Endothelial cell (in vitro differentiated cells): Measurements from ENCODE around the gene PAM16. TPM values are rescaled to one million over a fixed set of nuclear protein-coding genes. Genes with fewer than 3 reads are reported as not detected.

Experiments
- DNase-seq: peaks from one replicate; pipeline ENCODE4 v3.0.0; 2021; ENCODE audit warnings: low spot score
- H3K27ac Mint-ChIP-seq: one replicate; pipeline ENCODE4 v1.8.0; 2021; ENCODE audit warnings: mixed read lengths, inconsistent platforms; ENCODE audit not compliant: unreplicated experiment
- H3K27me3 Mint-ChIP-seq: one replicate; pipeline ENCODE4 v1.8.0; 2021; ENCODE audit warnings: mild to moderate bottlenecking, moderate library complexity, mixed read lengths, inconsistent platforms; ENCODE audit not compliant: unreplicated experiment
- H3K36me3 Mint-ChIP-seq: one replicate; pipeline ENCODE4 v1.8.0; 2021; ENCODE audit warnings: mild to moderate bottlenecking, low read depth, mixed read lengths, inconsistent platforms; ENCODE audit not compliant: unreplicated experiment
- H3K4me1 Mint-ChIP-seq: one replicate; pipeline ENCODE4 v1.8.0; 2021; ENCODE audit warnings: mild to moderate bottlenecking, mixed read lengths, inconsistent platforms; ENCODE audit not compliant: unreplicated experiment
- H3K4me3 Mint-ChIP-seq: one replicate; pipeline ENCODE4 v1.8.0; 2021; ENCODE audit warnings: mild to moderate bottlenecking, mixed read lengths, inconsistent platforms; ENCODE audit not compliant: unreplicated experiment
- H3K9me3 Mint-ChIP-seq: one replicate; pipeline ENCODE4 v1.8.0; 2021; ENCODE audit warnings: mixed read lengths, inconsistent platforms; ENCODE audit not compliant: unreplicated experiment
- total RNA-seq: library from RNA; stranded (reverse); fragmentation: NEBNext Ultra II Directional; extraction: Animal tissue kit (Norgen Biotek cat#: 25700); gene quantifications from one replicate; pipeline ENCODE4 v1.2.1, GENCODE V29; 2021; ENCODE audit not compliant: unreplicated experiment
- TF ChIP-seq, protein P1 (sequence below): fragments of 200-600 bp; sonication (generic); IDR thresholded peaks from one replicate; pipeline ENCODE4 v1.5.0; 2021; ENCODE audit warnings: antibody characterized with exemption; ENCODE audit not compliant: unreplicated experiment

The PAM16 gene
- total RNA-seq, 1 donor from 2014 or later: 29.5 TPM

- DNase-seq: no peak
- Mint-ChIP-seq H3K27me3 (peaks cover 11% of the 10 kb centered on the region), H3K27ac (no peak overlapping the region), H3K4me1 (peaks cover 7% of the 10 kb centered on the region), H3K4me3 (no peak overlapping the region), H3K9me3 (no peaks in the 10 kb centered on the region), H3K36me3 (peaks cover 11% of the 10 kb centered on the region)
- TF ChIP-seq, protein P1, sequence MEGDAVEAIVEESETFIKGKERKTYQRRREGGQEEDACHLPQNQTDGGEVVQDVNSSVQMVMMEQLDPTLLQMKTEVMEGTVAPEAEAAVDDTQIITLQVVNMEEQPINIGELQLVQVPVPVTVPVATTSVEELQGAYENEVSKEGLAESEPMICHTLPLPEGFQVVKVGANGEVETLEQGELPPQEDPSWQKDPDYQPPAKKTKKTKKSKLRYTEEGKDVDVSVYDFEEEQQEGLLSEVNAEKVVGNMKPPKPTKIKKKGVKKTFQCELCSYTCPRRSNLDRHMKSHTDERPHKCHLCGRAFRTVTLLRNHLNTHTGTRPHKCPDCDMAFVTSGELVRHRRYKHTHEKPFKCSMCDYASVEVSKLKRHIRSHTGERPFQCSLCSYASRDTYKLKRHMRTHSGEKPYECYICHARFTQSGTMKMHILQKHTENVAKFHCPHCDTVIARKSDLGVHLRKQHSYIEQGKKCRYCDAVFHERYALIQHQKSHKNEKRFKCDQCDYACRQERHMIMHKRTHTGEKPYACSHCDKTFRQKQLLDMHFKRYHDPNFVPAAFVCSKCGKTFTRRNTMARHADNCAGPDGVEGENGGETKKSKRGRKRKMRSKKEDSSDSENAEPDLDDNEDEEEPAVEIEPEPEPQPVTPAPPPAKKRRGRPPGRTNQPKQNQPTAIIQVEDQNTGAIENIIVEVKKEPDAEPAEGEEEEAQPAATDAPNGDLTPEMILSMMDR: no peak
Observed at GRCh38 chr16:4392382-4393239, 41.5 kb upstream of the PAM16 start.

DNA sequence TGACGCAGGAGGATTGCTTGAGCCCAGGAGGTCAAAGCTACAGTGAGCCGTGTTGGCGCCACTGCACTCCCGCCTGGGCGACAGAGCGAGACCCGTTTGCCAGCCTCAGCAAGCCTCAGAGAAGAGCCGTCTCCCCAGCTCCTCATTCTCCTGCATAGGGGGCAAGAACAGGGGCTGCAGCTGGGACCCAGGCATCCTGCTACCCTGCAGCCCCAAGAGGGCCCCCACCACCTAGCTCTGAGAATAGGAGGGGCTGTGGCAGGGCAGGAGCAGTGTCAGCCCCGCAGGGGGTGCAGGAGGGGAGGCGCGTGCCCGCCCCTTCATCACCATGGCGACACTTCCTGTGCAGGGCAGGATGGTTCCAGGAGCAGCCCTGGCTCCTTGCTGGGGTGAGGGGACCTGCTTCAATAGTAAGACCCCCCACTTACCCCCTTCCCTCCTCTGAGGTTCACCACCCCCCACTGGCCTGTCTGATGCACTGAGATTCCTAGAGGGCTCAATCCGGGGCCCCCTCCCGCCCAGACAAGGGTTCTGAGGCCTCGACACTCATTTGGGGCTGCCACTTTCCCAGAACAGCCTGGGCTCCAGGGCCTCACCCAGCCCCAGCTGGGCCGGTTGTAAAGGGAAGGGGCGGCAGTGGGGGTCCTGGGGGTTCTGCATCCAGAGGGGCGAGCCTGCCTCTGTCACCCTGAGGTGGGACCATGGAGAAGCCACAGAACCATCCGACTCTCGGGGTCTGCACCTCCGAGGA is 40.7 kb upstream of the PAM16 start:
- H3K4me3 Mint-ChIP-seq: no peak overlapping the region
- H3K9me3 Mint-ChIP-seq: no peaks in the 10 kb centered on the region
- peaks cover 11% of the 10 kb centered on the region for H3K36me3 Mint-ChIP-seq
- no peak for DNase-seq
- peaks cover 13% of the 10 kb centered on the region for H3K27me3 Mint-ChIP-seq
- peaks cover 7% of the 10 kb centered on the region for H3K4me1 Mint-ChIP-seq
- TF ChIP-seq, protein P1: no peak
- no peak overlapping the region for H3K27ac Mint-ChIP-seq

- no peak overlapping the region for H3K4me3 Mint-ChIP-seq
- H3K27ac Mint-ChIP-seq: no peak overlapping the region
- TF ChIP-seq, protein P1: no peak
- H3K36me3 Mint-ChIP-seq: peaks cover 8% of the 10 kb centered on the region
- no peak for DNase-seq
- H3K27me3 Mint-ChIP-seq: peaks cover 16% of the 10 kb centered on the region
- peaks cover 7% of the 10 kb centered on the region for H3K4me1 Mint-ChIP-seq
- H3K9me3 Mint-ChIP-seq: no peaks in the 10 kb centered on the region
Observed at GRCh38 chr16:4390266-4391260, 39.4 kb upstream of the PAM16 start.

DNA sequence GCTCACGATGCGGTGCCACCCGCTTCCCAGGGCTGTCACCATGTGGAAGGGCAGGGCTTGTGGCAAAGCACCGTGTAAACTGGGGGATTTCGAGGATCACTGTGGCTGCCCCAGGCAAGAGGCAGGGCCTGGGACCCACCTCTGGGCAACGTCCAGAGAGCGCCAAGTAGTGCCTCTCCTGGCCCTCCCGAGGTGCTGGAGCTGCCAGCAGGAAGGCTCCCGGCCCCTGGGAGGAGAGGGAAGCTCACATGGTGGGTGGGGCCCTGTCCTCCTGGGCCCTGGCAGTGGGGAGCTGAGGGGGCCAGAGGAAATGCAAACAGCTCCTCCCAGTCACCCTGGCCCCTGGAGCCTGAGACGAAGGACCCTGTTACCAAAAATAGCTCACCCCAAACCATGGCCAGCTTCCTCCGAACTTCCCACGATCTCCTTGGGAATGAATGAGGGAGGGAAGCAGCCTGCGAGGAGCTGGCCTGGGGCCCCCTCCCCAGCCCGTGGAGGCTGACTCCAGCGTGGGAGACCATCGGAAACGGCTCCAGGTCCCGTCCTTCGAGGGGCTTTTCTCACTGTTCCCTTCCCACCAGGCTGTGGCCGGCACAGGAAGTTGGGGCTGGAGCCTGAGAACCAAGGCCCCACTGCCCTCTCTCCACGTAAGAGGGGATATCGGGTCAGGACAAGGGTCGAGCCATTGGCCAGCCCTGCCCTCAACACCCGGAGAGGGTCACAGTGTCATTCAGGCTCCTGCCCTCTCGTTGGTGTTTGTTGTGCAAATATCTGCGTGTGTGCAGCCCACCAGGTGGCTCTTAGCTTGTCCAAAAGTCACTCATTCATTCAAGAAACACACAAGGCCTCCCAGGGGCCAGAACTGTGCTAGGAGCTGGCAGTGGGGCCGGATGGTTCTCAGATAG is 38.2 kb upstream of the PAM16 start:
- no peaks in the 10 kb centered on the region for H3K9me3 Mint-ChIP-seq
- no peak for DNase-seq
- H3K36me3 Mint-ChIP-seq: peaks cover 6% of the 10 kb centered on the region
- no peak overlapping the region for H3K27ac Mint-ChIP-seq
- TF ChIP-seq, protein P1: no peak
- H3K4me1 Mint-ChIP-seq: peaks cover 7% of the 10 kb centered on the region
- H3K4me3 Mint-ChIP-seq: no peak overlapping the region
- peaks cover 16% of the 10 kb centered on the region for H3K27me3 Mint-ChIP-seq
